Measurements from ENCODE around the gene FOXD1.

Gene FOXD1

DNA sequence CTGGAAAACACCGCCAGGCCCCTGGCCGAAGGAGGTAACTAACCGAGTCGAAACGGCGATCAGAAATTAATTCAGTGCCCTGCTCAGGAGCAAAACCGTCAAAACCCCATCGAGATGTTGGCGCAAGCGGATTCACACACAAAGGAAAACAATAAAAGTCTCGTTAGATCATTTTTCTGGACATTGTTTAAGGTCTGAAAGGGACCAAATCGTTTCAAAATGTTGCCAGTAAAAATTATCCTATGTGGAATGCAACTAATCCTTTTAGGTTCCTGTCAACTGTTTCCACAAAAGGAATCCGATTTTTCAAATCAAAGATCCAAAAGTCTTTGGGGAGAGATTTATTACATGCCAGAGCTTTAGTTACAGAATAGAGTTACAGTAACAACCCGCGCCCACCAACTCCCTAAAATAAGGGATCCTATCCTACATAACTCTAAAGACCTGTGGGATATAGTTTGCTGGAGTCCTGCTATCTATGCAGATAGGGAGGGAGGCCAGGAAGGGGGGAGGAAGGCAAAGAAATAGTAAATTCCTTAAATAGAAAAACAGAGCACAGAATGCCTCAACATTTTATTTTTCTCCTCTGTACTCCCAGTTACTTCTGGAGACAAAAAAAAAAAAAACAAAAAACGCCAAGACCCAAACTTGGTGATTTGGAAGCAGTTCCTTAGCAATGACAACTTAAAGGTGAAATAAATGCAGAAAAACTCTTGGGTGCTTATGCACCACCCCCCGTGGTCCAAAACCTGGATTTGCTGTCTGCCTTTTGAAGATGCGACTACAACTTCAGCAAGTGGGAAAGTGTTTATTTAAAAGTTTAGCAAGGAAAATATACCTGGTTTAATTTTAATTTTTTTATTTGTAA is 10.6 kb downstream of the FOXD1 start:
- no peak for DNase-seq

DNA sequence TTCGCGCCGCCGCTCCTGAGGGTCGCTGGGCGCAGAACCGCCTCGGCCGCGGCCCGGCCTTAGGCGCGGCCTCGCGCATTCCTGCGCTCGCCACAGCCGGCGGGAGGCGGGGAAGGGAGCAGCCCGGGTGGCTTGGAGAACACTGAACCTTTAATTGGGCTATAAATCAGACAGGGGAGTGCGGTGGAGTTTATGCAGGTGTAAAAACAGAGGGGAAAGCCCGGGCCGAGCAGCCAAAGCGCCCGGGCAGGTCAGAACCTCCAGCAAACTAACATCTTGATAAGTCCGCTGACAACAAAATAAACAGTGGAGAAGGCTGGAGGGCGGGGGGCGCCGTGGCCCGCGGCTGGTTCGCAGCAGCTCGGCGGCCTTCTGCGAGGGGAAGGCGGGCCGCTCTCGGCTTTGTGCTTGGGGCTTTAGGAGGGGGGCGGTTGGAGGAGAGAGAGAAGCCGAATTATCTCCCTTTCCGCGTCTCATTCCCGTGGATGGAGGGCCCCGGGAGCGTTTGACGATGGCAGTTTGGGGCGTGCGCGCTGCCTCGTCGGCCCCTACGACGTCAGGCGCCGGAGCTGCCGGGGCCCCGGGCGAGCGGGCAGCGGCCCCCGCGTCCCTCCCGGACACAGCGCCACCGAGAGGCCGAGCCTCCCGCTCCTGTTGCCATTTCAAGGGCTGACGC is 11.3 kb downstream of the FOXD1 start:
- DNase-seq: no peak

DNA sequence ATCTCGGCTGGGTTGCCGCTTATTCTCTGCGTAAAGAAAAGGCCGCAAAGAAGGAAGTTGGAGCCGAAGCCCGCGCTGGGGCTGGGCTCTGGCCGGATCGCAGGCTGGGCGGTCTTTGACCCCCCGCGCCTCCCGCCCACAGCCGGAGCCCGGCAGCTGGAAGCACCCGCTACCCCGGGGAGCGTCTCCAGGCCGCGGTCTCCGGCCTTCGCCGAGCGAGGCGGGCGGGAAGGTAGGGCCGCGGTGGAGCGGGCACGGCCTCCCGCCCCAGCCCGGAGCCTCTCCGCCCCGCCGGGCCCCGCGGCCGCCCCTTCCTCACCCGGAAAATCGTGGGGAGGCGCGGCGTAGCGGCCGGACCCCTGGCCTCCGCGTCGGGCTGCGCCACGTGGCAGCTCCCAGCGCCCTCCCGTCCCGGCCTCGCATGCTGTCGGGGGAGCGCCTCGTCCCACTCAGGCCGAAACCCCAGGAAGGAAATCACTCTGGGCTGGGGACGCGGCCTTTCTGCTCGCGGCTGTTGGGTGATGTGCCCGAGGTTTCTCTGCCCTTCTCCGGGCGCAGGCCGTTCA is 12.0 kb downstream of the FOXD1 start:
- DNase-seq: no peak

DNA sequence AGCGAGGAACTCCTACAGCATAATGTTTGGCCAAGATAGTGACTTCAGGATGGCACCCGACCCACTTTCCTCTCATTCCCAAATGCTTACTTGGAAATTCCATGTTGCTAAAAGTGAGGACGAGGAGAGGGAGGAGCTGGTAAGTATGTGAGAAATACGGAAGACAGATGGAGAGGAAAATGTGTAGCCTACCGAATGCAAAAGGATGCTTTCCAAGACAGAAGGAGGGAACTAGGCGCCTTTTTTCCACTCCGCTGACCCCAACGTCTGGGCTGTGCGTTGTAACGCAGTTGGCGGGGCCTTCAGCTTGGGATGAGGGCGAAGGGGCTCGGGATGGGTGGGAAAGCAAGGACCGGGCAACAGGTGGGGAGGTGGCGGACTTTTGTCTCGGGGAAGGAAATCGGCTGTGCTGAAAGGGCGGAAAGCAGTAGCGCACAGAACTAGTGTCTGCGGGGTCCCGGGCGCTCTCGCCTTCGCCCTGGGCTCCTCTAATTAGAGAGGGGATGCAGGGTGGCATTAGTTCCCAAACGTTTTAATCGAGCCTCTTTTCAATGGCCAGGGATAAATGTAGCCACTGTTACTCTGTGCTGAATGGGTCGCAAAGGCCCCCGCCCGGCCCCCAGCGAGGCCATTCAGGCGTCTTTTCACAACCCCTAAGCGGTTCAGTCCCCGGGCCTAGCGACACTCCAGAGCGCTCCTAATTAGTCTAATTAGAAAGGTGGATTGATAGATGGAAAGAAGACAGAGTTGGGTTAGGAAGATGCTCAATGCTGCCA is 12.6 kb downstream of the FOXD1 start:
- DNase-seq: no peak

DNA sequence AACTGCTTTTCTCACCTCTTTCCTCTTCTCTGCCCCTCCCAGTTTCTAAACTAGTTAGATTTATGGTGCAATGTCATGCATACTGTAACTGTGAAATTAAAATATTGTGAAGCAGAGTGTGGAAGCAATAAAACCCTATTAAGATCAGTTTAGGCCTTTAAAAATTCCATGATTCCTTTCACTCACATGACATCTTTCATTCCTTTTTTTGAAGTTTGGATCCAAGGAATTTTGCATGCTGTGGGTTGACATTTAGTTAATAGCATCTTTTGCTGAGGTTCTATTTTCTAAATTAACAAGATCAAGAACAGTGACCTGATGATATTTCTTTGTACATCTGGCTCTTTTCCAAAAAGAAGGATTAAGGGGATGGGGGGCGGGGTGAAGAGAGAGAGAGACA is 13.7 kb downstream of the FOXD1 start:
- DNase-seq: no peak

DNA sequence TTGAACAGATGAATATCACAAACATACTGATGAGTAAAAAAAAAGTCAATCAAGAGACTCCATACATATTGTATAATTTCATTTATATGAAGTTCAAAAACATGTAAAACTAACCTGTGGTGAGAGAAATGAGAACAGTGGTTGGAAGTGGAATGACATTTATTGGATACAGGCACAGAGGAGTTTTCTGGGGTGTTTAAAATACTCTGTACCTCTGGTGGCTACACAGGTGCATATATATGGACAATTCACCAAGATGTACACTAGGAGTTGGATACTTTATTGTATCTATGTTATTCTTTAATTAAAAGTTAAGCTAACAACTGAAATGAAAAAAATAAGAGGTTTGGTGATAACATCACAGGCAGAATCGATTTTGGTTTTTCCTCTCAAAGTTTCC is 14.1 kb downstream of the FOXD1 start:
- DNase-seq: no peak

DNA sequence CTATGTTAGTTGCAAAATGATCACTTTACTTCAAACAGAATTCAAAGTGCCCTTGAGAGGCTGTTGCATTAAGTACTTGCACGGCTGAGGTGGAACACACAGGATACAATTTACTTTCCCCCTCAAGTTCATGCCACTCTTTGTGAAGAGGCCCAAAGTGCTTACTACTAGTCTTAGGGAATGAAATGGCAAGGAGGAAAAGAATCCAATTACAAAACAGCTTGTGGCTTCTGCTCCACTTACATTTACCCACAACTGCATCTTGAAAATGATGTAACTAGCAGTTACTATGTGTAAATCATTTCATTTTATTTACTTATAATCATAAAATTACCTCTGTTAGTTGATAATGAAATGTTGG is 14.6 kb downstream of the FOXD1 start:
- DNase-seq: peak; percentile 12

DNA sequence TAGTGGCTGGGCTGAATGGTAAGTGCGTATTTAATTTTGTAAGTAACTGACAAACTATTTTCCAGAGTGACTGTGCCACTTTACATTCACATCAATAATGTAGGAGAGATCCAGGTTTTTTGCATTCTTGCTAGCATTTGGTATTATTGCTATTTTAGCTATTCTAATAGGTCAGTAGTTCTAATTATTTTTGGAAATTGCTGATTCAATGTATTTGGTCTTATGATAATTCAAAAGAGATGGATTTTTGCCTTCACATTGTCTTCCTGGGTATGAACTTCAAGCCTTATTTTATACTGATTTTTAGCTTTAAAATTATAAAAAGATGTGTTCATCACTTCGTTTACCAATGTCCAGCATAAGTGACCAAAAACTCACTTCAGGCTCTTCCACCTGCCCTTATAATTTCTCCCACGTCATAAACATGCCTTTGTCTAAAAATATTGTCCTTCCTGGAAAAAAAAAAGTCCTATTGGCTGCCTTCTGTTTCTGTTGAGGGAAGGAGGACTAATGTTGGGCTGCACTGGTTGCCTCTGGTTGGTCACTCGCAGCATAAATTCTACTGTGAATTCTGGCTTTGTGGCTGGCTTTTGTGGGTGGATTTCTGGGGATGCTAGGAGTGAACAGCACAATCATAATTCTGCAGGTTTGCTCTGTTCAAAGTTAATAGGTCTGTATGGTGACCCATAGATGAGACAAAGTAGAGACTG is 15.2 kb downstream of the FOXD1 start:
- DNase-seq: no peak

DNA sequence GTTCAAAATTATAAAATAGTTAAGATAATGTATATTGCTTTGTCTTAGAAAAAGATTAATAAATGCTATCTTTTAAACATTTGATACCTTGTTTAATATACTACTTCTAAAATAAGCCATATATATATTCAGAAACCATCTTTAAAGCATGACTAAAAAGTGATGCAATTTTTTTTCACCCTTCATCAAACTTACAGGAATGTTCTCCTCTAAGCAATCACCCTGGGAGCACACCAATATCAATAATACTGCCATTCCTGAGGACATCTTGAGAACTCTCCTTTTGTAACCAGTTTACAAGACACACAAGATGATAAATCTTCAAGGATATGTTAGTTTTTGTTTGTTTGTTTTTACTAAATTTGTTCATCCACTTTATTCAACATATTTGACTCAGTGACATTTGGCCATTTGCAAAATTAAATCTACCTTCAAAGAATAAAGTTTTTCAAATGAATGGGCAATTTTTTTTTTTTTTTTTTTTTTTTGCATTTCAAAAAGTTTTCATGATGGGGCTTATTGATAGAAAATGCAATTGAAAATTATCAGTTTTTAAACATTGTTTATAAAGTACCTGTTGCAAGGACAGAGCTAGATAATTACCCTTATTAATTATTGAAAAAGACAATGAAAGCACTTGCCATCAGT is 17.2 kb downstream of the FOXD1 start:
- DNase-seq: no peak

DNA sequence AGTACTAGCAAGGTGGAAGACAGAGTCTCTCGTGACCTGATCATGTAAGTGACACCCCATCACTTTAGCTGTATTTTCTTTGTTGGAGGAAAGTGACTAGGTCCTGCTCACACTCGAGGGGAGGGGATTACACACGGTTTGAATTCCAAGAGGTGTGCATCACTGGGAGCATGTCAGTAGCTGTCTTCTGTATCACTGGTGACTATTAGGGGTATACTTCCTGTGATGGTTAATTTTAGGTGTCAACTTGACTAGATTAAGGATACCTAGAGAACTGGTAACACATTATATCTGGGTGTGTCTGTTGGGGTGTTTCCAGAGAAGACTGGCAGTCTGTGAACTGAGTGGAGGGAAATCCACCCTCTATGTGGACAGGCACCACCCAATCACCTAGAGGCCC is 22.5 kb downstream of the FOXD1 start:
- DNase-seq: no peak

DNA sequence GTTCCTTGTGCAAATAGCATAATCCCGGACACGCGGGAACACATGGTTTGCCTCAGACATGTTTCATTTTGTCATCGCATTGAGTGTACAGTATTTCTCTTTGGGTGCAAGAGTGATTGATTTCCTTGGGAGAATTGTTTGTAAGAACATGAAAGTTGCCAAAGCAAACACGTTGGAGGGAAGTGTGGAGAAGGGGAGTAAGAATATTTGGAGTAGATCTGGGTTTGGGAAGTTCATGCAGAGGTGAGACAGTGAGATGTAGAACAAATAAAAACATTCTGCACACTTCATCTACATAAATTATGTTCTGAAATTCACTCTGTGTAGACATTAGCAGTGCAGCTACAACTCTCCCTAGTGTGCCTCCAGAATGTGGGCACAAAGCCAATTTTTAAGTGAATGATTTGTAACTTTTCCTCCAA is 24.0 kb downstream of the FOXD1 start:
- no peak for DNase-seq

DNA sequence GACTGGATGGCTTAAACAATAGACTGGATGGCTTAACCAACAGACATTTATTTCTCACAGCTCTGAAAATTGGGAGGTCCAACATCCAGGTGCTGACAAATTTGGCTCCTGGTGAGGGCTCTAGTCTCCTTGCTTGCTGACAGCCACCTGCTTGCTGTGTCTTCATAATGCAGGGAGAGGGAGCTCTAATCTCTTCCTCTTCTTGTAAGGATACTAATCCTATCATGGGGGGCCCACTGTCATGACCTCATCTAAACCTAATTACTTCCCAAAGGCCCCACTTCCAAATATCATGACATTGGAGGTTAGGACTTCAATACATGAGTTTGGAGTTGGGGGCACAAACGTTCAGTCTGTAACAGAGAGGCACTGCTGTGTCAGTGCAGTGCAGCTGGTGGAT is 26.4 kb downstream of the FOXD1 start:
- no peak for DNase-seq

DNA sequence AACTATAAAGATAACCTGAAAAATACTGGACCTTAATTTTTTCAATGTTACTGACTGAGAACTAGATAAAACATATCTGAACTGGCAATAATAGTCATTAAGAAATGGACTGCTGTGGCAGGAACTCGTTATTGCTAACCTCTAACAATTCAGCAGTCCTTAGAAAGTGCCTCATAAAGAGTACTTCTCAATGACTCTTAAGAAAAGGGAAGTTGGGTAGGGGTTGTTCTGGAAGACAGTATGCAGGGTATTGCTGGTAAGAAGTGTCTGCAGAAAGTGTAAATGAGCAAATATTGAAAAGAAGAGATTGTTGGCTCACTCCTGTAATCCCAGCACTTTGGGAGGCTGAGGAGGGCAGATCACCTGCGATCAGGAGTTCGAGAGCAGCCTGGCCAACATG is 27.9 kb downstream of the FOXD1 start:
- DNase-seq: no peak

DNA sequence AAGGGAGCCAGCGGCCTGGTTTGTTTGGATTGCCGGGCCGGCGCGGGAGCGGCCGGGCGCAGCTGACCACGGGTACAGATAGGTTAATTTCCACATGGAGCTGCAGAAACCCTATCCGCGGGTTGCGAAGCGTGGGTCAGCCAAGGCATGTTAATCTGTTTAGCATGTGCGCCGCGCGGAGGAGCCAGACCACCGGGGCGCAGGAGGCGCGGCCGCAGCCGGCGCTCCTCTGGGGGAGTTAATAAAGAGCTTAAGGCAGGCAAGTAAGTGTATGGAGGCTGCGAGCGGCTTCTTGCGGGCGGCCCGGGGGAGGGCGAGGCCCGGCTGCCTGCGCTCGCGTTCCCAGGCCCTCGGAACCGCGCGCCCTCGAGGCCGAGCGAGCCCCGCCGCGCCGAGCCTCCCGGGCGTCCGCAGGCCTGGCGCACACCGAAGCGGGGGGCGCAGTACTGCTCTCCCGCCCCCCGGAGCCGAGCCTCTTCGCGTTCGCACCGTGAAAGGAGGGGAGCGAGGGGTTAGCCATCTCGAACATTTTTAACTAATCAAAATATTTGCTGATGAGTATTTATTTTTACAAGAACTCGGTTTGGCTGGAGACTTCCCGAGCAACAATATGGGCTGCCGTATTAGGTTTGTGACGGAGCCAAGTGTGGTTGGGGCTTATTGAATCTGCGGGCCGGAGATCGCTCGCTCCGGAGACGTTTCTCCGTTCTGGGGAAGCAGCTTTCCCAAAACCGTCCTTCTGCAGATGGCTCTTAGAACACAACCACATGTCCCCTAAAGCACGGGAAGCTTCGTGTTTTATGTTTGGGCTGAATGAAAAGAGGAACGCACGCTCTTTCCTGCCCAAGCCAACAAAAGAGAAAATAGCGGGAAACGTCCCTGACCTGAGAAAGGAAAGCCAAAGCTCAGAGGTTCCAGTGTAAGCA is 28.8 kb downstream of the FOXD1 start:
- DNase-seq: no peak

DNA sequence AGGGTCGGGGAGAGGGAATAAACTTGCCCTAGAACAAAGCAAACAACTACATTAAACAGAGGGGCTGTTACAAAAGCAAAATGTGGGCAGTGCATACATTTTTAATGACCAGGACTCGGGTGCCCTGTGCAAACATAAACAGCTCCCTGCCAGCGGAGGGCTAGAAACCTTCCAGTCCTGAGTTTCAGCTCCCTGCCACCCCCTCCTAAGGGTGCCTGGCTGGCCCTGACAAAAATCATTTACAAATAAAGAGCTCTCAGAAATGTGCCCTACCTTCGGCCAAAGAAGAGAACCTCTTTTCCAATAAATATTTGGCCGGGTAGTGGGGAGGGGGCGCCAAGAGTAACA is 29.5 kb downstream of the FOXD1 start:
- DNase-seq: no peak

DNA sequence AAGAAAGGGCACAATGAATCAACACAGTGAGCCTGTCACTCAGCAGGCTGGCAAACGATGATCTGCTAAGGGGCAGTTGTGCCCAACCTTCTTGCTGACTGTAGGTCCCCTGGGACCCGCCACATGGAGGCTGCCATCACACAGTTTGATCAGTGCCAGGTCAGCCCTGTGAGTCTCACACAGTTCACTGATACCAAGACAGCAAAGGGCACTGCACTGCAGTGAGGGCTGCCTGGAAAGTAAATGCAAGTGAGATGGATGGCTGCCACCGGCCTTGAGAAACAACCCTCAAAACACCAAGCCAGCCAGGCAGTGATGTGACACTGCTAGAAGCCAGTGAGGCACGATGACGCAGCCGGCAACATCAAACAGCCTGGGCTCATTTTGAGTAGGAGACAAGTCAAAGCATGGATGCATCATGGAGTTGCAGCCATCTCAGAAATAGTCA is 30.3 kb downstream of the FOXD1 start:
- DNase-seq: no peak

DNA sequence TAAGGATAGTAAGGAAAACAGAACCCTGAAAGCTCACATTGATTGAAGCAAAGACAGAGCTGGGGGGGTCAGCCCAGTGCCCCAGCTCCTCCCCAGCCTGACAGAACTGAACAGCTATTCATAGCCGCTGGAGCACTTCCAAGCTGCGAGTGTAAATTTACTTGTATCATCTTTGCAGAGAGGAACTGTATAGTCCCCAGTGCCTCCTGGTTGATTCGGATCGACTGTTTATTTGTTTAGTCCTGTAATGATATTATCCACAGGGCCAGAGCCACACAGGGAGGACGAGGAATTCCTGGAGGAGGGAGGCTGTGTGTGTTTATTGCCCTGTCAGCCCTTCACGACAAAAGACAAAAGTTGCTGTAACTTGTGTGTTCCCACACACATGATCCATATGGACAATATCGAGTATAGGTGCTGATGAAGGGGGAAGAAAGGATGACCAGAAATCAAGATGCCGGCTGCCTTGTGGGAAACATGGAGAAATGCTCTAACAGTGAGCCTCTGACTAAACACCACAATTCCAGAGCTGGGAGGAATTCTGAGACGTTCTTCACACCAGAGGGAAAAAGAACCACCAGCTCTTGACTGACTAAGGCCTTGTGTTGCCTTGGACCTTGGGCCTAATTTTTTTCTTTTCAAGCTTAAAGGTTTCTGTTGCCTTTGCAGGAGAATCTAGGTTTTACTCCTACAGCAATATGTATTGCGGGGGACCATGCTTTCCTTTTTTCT is 31.1 kb downstream of the FOXD1 start:
- DNase-seq: no peak

DNA sequence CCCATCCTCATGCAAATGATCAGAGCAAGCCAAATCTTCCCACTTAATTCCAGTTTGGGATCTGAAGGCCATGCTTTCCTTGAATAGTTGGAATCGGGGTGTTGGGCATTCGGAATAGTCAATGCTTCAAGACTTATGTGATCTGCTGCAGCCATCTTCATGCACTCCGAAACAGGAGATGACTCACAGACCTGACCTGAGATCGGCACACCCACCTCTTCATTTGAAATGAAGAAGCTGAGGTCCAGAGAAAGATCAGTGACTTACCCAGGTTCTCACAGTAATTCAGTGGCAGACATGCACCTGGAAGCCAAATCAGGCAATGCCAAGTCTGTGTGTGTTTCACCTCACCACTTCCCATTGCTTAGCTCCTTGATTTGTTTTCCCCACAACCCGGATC is 33.0 kb downstream of the FOXD1 start:
- DNase-seq: no peak

DNA sequence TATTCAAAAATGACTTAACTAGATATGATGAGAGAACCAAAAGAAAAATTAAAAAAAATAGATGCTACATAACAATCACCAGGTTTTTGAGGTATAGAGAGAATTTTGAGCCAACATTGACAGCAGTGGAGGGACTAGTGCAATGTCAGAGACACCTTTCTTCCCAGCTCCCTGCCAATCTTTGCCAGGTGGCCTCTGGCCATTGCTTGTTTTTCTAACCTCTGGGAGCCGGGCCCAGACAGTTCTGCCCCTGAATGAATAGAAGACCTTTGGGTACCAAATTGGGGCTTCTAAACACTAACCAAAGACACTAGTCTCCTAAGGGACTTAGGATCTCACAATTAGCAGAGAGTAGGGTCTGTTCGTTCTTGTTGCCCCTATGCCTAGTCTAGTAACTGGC is 33.4 kb downstream of the FOXD1 start:
- DNase-seq: no peak

DNA sequence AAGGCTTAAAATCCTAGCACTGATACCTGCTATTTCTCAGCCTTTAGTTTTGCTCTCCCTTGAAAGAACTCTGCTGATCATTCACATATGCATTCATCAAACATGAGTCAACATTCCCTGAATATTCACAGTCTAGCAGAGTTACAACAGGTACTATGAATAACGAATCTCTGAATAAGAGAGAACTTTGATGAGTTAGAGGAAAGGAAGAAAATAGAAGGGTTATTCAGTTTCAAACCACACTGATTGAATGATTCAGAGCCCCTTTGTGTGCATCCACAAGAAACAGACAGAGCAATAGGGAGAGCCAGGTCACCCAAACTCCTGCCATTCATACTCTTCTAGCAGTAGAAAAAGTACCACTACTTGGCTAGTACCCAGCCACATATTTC is 36.0 kb downstream of the FOXD1 start:
- DNase-seq: no peak
